Esophagus muscularis mucosa (tissue), 4 donors: Measurements from ENCODE around the gene LRRC63.

ENCODE experiments used
- EP300 ChIP-seq: sonication (generic); formaldehyde crosslinking; IDR thresholded peaks from one replicate; pipeline ENCODE4 v1.6.1; 2017; ENCODE audit warnings: antibody characterized with exemption
- POLR2A ChIP-seq: fragments of 450-650 bp; IDR thresholded peaks from one replicate; pipeline ENCODE4 v1.6.1; 2017; ENCODE audit warnings: antibody characterized with exemption, moderate library complexity, mild to moderate bottlenecking, low read depth
- POLR2AphosphoS5 ChIP-seq, 2 donors: sonication (generic); formaldehyde crosslinking; IDR thresholded peaks; one replicate each; pipeline ENCODE4 v1.6.1; 2017; ENCODE audit warnings: antibody characterized with exemption in 2 of 2
- TF ChIP-seq, protein P1 (sequence below), 3 experiments: fragments of 200-600 bp in 2 of 3; fragments of 450-650 bp in 1 of 3; sonication (generic) in 2 of 3; IDR thresholded peaks; one replicate each; pipeline ENCODE4 v1.5.1; 2017 to 2019; ENCODE audit warnings: antibody characterized with exemption in 3 of 3, mild to moderate bottlenecking in 2 of 3, moderate library complexity in 1 of 3

- TF ChIP-seq POLR2A (no peak), EP300 (no peak), POLR2AphosphoS5 (IDR thresholded peaks at IDR 0.05) (no peak)
- TF ChIP-seq, protein P1, sequence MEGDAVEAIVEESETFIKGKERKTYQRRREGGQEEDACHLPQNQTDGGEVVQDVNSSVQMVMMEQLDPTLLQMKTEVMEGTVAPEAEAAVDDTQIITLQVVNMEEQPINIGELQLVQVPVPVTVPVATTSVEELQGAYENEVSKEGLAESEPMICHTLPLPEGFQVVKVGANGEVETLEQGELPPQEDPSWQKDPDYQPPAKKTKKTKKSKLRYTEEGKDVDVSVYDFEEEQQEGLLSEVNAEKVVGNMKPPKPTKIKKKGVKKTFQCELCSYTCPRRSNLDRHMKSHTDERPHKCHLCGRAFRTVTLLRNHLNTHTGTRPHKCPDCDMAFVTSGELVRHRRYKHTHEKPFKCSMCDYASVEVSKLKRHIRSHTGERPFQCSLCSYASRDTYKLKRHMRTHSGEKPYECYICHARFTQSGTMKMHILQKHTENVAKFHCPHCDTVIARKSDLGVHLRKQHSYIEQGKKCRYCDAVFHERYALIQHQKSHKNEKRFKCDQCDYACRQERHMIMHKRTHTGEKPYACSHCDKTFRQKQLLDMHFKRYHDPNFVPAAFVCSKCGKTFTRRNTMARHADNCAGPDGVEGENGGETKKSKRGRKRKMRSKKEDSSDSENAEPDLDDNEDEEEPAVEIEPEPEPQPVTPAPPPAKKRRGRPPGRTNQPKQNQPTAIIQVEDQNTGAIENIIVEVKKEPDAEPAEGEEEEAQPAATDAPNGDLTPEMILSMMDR (IDR thresholded peaks at IDR 0.05): no peak
These were observed 70.1 kb downstream of the LRRC63 start for GRCh38 chr13:46281779-46282178.
